Measurements from ENCODE around the gene USP12. TPM values are rescaled to one million over a fixed set of nuclear protein-coding genes. Genes with fewer than 3 reads are reported as not detected.

USP12 gene
- total RNA-seq, 1 donor from 2014 or later: 37.5 TPM

DNA sequence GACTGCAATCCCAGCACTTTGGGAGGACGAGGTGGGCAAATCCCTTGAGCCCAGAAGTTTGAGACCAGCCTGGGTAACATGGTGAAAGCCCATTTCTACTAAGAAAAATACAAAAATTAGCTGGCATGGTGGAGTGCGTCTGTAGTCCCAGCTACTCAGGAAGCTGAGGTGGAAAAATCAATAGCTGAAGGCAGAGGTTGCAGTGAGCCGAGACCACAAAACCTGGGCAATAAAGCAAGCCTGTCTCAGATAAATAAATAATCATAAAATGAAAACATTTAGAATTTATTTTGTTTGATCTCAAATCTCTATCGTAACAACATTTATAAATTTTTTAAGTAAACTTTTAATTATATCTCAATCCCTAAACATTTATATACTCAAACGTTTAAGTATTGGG, 36.6 kb downstream of the USP12 start:
- no peaks in the 10 kb centered on the region for H3K36me3 ChIP-seq
- intact Hi-C loops (cut with DNase I): no loop called here
- peaks cover 3% of the 10 kb centered on the region for H3K9me3 ChIP-seq
- H3K27me3 ChIP-seq: no peaks in the 10 kb centered on the region
- H3K4me3 ChIP-seq: no peak overlapping the region
- TF ChIP-seq, protein P1, sequence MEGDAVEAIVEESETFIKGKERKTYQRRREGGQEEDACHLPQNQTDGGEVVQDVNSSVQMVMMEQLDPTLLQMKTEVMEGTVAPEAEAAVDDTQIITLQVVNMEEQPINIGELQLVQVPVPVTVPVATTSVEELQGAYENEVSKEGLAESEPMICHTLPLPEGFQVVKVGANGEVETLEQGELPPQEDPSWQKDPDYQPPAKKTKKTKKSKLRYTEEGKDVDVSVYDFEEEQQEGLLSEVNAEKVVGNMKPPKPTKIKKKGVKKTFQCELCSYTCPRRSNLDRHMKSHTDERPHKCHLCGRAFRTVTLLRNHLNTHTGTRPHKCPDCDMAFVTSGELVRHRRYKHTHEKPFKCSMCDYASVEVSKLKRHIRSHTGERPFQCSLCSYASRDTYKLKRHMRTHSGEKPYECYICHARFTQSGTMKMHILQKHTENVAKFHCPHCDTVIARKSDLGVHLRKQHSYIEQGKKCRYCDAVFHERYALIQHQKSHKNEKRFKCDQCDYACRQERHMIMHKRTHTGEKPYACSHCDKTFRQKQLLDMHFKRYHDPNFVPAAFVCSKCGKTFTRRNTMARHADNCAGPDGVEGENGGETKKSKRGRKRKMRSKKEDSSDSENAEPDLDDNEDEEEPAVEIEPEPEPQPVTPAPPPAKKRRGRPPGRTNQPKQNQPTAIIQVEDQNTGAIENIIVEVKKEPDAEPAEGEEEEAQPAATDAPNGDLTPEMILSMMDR (IDR thresholded peaks at IDR 0.05): no peak
- H3K27ac ChIP-seq: no peak overlapping the region
- DNase-seq (no peak), ATAC-seq (no peak)
- H3K4me1 ChIP-seq: peaks cover 43% of the 10 kb centered on the region

DNA sequence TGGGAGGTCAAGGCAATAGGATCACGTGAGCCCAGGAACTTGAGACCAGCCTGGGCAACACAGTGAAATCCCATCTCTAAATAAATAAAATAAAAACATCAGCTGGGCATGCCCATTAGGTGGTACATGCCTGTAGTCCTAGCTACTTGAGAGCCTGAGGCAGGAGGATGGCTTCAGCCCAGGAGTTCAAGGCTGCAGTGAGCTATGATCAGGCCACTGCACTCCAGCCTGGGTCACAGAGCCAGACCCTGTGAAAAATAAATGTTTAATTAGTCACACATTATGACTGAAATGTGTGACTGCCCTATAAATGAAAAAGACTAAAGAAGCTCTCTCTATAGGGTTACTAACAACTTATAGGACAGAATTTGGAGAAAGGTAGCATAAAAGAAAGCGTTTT, 37.7 kb downstream of the USP12 start:
- Histone ChIP-seq H3K9me3 (peaks cover 6% of the 10 kb centered on the region), H3K4me1 (peaks cover 43% of the 10 kb centered on the region), H3K27me3 (no peaks in the 10 kb centered on the region), H3K27ac (no peak overlapping the region), H3K36me3 (no peaks in the 10 kb centered on the region), H3K4me3 (no peak overlapping the region)
- DNase-seq (no peak), ATAC-seq (no peak)
- TF ChIP-seq, protein P1 (IDR thresholded peaks at IDR 0.05): no peak
- intact Hi-C loops (cut with DNase I): no loop called here

DNA sequence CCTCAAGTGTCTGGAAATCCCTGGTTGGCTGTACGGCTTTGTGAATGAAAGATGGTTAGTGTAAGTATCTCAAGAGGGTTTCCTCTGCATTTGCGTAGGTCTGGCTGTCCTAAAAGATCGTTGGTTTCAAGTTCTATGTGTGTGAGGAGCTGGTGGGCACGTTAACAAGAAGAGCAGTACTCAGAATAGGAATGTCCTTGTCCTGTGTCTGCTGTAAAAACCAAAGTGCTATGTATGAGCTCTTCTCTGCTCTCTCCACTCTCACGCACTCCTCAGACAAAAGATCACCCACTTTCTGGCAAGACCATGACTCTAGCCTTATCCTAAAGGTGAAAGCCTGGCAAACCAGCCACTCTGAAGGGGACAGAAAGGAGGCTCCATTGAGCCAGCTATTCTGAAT, 39.1 kb downstream of the USP12 start:
- H3K4me1 ChIP-seq: peaks cover 39% of the 10 kb centered on the region
- no peaks in the 10 kb centered on the region for H3K27me3 ChIP-seq
- TF ChIP-seq, protein P1 (IDR thresholded peaks at IDR 0.05): no peak
- intact Hi-C loops (cut with DNase I): no loop called here
- DNase-seq (no peak), ATAC-seq (no peak)
- no peak overlapping the region for H3K4me3 ChIP-seq
- no peaks in the 10 kb centered on the region for H3K36me3 ChIP-seq
- H3K27ac ChIP-seq: no peak overlapping the region
- peaks cover 6% of the 10 kb centered on the region for H3K9me3 ChIP-seq

DNA sequence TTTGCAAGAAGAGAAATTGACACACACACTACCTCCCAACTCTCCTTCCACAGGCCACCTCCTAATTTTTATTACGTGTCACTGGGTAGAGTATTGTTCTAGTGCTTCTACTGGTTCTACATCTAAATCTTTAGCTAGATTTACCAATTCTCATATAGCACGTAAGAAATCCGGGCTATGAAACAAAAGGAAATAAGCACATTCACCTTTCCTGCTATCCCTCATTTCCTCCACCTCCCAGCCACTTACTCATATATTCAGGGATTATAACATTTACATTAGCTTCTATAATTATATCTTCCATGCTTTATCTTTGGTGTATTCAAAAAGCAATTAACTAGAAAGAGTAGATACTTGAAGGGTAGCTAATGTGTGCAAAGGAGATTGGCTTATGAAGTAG, 39.7 kb downstream of the USP12 start:
- TF ChIP-seq, protein P1 (IDR thresholded peaks at IDR 0.05): no peak

DNA sequence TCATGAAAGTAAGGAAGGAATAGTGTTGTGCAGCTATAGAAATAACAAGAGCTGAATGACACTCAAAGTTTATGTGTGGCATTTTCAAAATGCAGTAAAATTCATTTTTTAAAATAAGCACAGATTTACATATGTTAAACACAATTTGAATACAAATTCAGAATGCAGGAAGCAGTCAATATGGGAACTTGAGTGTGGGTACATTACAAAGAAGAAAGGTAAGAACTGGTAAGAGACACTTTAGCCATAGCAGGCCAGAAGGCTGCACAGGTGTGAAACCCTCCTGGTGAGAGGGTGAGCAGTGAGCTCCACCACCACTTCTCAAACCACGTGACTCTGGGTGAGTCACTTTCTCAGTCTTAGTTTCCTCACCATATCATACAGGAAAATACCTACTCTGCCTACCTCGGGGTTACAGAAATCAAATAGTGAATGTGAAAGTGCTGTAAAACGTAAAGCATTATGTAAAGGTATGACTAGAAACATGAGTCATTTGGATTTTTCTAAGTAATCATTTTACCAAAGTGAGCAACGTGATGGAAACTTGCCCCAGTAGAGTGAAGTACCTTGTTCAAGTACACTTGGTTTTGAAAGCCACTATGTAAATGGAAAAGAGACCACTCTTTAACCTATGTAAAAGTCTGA, 40.5 kb downstream of the USP12 start:
- intact Hi-C loops (cut with DNase I): no loop called here
- DNase-seq: no peak
- Histone ChIP-seq H3K27me3 (no peaks in the 10 kb centered on the region), H3K4me3 (no peak overlapping the region), H3K4me1 (peaks cover 49% of the 10 kb centered on the region), H3K36me3 (no peaks in the 10 kb centered on the region), H3K9me3 (peaks cover 6% of the 10 kb centered on the region), H3K27ac (peak overlapping the region; percentile 28)
- peak; percentile 87 for ATAC-seq
- TF ChIP-seq, protein P1 (IDR thresholded peaks at IDR 0.05): no peak

More for the DNA sequence above, 39.7 kb downstream of the USP12 start:
- no peaks in the 10 kb centered on the region for H3K36me3 ChIP-seq
- H3K27ac ChIP-seq: no peak overlapping the region
- no peak overlapping the region for H3K4me3 ChIP-seq
- ATAC-seq (no peak), DNase-seq (no peak)
- H3K9me3 ChIP-seq: peaks cover 6% of the 10 kb centered on the region
- intact Hi-C loops (cut with DNase I): no loop called here
- H3K4me1 ChIP-seq: peaks cover 44% of the 10 kb centered on the region
- no peaks in the 10 kb centered on the region for H3K27me3 ChIP-seq
